ENCODE results near the gene HABP2.

The HABP2 gene

DNA sequence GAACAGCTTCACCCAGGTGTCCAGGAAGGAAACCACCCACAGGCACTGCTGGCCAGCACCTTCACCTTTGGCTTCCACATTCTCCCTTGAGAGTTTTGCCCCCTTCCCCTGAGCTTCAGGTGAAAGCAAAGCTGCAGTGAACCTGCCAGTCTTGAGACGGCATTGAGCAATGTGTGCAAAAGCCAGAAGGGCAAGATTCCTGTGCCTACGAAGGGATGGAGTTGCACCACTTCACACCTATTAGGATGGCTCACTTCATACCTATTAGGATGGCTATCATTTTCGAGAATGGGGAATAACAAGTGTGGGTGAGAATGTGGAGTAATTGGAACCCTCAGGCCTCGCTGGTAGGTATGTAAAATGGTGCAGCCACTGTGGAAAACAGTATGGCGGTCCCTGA, 7.2 kb downstream of the HABP2 start:
- no peak for DNase-seq

DNA sequence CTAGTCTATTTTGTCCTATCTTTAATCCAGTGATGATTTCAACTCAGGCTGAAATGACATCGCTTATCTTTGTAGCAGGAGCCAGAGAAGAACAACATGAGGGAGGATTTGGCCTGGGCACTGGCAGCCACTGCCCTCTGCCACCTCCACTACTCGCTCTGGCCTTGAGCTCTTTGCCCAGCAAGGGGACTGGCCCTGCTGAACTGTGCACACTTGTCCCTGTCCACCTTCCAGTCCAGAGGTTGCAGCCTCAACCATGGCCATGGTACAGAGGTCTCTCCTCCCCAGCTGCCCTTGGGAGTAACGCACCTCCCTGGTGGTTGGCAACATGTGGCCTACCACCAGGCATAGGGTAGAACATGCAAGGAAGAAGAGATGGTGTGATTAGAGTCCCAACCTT, 8.4 kb downstream of the HABP2 start:
- no peak for DNase-seq

DNA sequence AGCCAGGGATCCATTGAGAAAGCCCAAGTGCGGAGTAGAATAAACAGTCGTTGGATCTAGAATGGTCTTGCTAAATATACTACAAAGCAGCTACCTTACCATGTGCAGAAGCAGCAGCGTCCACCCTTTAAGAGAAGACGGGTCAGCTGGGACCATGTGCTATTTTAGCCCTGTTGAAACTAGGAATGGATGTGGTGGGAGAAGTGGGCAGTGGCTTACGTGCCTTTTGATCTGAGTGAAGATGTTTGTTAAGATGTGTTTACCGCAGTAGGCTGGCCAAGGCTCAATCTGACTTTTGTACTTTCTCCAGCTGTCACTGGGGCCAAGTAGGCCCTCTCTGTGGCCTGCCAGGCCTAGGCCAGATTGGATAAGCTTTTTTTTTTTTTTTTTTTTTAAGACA, 9.2 kb downstream of the HABP2 start:
- DNase-seq, result no peak

DNA sequence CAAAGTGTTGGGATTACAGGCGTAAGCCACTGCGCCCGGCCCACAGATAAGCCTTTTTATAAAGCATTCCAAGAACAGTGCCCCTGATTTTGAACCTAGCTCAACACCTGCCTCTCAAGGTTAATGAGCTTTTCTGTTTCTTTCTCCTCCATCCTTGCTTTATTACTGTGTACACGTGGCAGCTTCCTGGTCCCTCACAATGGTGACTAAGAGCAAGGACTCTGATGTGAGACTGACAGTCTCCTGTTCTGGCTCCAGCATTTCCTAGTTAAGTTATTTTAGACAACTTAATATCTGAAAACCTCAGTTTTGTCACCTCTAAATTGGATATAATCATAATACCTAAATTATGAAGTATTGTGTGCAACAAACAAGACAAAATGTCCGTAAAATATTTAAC, 9.9 kb downstream of the HABP2 start:
- DNase-seq, result no peak

DNA sequence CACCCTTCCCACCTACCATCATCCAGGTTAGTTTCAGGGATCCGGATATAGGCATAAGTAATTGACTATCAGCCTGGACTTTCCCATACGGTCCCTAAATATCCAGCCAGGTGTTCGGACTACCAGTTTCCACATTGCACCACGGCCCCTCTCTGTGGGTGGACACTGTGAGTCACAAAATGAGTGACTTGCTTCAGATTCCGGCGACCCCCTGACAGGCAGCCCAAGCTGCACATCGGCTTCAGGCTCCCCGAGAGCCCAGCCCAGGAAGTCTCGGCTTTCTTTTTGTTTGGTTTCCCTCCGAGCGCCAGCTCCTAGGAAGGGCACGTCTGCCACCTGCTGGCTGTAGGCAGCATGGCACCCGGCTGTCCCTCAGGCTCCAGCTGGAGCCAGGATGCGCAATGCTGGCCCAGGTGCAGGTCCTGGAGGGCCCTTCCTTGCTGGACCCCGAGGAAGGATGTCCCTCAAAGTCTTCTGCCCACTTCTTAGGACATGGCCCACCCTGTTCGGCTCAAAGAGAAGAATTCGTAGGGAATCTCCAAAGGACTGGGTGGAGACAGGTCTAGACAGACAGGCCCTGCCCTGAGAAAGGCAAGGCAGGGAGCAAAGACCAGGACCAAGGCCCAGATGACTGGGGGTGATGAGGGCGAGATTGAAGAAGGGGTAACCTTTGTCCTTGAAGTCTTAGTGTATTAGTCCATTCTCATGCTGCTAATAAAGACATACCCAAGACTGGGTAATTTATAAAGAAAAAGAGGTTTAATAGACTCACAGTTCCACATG, 10.6 kb downstream of the HABP2 start:
- DNase-seq, result peak; percentile 66

DNA sequence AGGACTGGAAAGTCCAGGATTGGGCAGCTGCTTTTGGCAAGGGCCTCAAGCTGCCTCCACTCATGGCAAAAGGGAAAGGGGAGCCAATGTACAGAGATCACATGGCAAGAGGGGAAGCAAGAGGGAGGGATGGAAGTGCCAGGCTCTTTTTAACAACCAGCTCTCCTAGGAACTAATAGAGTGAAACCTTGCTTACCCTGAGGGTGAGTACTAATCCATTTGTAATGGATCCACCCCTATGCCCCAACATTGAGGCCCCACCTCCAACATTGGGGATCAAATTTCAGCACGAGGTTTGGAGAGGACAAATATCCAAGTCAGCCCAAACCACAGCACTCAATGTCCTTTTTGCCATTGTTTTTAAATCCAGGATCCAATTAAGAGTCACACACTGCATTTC, 12.5 kb downstream of the HABP2 start:
- no peak for DNase-seq

DNA sequence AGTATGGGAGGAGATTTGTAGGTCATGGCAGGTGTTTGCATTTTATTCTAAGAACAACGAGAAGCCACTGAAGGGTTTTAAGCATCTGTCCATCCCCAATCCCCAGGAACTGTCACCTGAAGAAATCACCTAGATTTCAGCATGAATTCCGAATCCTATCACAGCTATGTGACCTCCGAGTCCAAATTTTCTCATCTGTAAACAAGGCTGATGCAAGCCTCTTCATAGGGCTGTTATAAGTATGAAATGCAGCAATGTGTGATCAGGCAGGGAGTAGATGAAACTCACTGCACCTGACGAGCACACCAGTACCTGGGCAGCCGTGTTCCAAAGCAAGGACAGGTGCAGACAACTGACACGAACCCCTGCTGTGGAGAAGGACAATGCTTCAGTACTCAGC, 14.0 kb downstream of the HABP2 start:
- no peak for DNase-seq

DNA sequence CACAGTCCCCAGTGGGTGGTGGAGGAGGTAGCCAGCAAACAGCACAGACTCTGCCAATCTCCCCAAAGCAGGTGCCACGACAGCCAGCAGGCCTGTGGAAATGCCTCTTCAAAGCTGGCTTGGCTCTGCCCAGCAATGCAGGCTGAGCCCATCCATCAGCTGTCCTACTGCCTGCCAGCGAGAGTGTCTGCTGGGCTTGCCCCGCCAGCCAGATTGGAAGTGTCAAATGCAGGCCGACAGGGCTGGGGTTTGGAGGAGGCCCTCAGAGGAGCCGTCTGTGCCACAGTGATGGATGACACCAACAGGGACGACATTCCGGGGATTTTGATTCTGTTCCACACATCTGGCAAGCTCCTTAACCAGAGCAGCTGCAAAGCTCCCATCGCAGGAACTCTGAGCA, 16.7 kb downstream of the HABP2 start:
- no peak for DNase-seq

DNA sequence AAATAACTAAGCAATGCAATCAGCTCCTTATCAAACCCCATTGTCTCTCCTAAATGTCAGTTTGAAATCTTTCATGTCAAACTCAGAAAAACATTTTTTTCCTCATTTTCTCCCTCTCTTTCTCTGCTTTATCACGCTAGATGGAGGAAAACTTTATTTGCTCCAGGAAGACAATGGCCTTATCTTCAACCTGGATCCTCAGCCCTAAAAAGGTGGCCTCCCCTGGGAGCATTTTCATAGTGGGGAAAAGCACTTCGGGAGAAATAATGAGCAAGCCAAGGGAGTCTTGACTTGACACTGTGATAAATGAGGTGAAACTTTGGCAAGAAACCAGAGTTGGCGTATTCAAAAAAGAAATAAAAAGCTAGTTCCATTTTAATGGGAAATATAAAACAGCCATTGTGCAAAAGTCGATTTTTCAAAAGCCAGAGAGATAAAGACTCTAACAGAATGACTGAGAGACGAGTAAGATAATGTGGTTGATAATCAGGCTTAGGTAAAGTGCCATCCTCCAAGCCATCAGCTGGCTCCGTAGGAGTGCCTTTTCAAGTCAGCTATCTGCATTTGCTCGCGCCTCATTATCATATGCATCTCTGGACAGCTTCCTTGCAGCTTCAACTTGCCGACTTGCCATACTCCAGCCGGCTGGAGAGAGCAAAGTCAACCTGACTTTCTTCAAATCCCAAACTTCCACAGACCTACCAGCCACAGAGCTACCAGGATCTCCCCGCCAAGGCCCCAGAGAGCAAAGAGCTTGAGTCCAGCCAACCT, 19.9 kb downstream of the HABP2 start:
- no peak for DNase-seq

DNA sequence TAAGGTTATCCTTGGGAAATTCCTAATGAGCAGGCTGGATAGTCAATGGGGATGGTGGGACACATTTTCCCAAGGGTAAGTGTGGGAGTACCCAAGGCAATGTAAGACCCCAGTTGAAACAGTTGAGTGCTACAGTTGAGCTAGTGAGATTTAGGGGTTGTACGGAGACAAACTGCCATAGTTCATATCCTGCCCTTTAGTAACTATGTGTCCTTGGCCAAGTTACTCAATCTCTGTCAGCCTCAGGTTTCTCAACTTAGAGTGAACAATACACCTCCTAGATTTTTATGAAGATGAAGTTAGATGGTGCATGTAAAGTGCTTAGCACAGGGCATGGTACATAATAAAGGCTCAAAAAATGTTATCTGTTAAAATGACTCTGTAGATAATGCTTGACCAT, 20.5 kb downstream of the HABP2 start:
- DNase-seq, result no peak

DNA sequence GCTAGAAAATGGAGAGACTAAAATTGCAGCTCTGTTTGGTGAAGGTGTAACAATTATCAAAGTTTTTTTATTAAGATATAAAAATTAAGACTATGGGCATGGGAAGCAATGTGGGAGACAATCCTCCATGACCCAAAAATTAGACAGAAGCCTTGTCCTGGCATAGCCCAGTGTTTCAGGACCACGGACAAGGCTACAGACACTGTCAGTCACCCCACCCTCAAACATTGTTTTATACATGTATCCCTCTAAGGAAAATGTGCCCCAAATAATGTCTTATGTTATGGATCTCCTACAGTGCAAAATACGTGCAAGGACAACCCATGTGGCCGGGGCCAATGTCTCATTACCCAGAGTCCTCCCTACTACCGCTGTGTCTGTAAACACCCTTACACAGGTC, 24.0 kb downstream of the HABP2 start:
- peak; percentile 32 for DNase-seq

DNA sequence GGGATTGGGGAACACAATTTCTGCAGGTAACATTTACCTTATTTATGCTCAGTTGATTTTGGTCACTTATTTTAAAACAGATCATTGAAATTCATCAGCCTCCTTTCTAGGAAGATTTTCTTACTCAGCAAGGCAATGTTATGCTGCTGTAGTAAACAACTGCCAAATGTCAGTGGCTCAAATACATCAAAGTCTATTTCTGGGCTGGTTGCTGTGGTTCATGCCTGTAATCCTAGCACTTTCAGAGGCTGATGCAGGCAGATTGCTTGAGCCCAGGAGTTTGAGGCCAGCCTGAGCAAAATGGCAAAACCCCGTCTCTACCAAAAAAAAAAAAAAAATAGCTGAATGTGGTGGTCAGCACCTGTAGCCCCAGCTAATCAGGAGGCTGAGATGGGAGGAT, 25.9 kb downstream of the HABP2 start:
- no peak for DNase-seq

DNA sequence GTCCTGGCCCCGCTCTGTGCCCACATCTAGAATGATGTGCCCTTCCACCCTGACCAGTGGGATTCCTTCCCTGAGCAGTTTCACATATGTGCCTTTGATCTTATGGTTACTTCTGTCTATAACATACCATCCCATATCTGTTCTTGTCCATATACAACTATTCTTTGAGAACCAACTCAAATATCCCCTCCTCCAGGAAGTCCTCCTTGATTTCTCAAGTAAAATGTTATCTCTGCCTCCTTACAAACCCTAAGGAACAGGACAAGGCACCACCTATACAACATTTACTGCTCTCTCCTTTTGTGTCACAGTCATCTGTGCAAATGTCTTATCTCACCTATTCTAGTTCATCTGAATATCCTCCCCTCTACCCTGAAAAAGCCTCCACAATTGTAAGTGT, 28.2 kb downstream of the HABP2 start:
- no peak for DNase-seq

DNA sequence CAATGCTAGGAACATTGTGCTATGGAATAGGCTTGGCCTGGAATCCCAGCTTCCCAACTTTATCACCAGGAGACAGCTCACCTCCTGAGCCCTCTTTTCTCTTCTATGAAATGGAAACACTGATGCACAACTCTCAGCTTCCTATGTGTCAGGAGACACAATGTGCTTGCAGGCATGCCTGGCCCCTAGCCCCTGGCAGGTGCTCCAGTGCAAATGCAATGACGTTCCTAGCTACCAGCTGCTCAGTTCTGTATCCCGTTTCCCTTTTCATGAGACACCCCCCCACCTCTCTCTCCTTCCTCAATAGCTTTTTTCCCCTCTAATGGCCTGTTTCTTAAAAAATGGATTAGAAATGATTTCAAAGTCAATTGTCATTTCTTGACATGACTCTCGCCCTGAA, 30.7 kb downstream of the HABP2 start:
- DNase-seq, result no peak

DNA sequence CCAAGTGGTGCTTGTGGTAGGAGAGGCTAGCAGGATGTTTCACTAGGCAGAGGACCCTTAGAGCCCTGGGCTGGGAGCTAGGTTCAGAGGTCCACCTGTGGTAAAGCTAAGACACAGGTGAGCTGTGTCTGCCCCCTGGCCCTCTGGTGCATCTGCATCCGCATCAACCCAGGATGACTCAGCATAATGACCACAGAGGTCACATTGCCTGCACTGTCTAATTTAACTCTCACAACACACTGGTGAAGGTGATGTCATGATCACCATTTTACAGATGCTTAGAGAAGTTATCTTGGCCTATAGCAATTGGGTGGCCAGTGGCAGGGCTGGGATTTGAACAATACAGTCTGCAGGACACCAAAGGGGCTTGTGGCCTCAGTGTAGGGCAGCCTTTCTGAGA, 33.1 kb downstream of the HABP2 start:
- no peak for DNase-seq

DNA sequence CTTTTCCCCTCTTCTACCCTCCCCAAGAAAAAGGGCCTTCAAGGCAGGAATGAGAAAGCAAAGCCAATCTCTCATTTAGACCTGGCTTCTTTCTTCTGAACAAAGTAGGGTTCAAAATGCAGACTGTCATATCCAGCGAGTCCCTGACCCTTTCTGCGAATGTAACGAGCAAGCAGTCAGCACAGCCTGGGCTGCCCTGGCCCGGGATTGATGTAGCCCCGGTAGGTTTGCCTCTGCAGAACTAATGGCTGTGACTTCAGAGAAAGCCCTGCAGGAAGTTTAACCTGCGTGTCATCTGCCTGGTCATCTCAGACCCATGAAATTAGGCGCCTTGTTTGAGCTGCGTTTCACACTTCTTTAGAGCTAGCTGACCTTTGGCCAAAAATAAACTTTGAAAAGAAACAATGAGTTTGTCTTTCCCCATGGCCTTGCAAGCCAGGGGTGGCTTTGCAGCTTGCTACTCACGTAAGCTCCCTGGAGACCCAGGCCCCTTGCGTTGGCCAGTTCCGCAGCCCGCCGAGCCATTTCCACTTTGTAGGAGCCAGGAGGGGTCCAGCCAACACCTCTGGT, 36.4 kb downstream of the HABP2 start:
- DNase-seq, result no peak

DNA sequence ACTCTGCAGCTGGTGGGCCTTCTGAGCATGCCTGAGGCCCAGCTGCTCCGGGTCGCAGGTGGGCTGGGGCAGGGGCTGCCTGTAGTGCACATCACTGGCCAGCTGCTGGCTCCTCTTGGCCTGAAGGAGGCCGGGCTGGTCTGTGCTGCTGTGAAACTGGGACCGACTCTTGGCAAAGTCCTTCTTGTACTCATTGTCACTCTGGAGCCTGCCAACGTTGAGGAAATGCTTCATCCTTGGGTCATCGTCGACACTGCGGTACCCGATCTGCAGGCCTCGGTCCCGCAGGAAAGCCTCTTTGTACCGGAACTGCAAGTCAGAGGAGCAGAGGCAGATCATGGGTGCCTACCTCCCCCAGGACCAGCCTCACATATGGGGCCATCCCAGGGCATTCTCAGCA, 37.7 kb downstream of the HABP2 start:
- no peak for DNase-seq

DNA sequence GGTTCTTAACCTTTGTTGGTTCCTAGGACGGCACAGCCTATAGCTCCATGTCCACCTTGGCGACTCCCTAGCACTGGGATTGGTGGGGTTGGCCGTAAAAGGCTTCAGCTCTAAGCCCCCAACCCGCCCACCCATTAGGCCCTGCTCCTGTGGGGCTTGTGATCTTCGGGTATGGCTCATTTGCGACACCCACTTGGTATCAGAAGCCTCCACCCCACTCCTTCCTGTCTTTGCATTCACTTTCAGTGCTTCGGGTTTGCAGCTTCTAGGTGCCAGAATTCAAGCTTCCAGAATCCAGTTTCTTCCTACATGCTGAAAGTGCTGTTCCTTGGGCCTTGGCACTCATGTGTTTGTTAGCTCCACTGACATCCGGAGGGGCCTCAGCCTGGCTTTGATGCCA, 39.5 kb downstream of the HABP2 start:
- DNase-seq, result no peak

DNA sequence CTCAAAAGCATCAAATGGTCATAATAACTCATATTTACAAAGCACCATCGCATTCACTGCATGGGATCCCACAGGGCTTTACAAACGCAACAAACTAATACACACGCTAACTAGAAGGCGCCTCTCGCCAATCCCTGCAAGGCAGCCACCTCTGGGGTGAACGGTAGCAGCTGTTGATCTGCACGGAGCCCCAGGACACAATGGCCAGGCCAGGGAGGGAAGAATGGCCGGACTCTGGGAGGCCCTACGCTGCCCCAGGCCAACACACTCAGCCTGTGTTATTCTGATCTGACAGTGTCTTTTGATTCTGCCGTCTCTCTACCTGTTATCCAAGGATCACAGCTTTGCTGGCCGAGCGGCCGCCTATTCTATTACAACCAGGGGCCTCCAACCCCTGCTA, 41.8 kb downstream of the HABP2 start:
- DNase-seq, result no peak

DNA sequence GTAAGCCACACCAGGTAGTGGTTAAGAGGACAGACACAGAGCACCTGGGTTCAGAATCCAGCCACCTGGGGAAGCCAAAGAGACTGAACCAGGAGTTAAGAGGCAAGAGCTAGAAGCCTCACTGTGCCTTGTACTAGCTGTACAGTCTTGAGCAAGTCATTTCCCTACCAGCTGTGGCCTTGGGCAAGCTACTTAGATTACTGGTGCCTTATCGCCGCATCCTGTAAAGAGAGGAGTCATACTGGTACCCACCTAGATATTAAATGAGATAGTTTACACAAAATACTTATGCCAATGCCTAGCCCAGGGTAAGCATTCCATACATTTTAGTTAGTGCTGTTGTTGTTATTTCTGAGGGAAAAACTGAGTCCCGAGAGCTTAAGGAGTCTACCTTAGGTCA, 47.7 kb downstream of the HABP2 start:
- DNase-seq, result no peak

DNA sequence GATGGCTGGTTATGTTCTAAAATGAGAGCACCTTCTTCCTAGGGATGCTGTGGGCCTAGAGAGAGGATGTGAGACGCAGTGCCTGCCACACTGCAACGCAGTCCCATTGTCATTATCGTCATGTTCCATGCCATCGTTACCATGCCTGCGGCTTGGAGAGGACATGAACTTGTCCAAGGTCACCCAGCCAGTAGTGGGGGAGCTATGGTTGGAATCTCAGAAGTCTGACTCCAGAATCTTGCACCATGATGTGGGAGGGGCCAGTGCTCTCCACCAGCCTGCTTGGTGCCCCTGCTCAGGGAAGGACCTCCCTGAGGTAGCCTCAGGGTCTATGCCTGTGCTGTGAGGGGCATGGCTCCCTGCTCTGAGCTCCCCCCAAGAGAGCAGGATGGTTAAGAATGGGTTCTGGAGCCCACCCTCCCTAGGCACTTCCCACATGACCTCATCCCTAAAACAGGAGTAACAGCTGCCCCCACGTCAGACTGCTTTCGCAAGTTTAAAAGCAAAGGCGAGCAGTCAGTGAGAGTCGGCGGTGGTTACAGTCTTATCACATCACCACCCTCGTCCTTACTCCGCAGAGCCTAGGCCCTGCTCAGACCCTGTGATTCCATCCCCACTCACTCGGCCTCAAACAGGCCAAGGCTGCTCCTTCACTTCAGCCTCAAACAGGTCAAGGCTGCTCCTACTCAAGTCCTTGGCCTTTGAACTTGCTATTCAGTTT, 50.4 kb downstream of the HABP2 start:
- no peak for DNase-seq

DNA sequence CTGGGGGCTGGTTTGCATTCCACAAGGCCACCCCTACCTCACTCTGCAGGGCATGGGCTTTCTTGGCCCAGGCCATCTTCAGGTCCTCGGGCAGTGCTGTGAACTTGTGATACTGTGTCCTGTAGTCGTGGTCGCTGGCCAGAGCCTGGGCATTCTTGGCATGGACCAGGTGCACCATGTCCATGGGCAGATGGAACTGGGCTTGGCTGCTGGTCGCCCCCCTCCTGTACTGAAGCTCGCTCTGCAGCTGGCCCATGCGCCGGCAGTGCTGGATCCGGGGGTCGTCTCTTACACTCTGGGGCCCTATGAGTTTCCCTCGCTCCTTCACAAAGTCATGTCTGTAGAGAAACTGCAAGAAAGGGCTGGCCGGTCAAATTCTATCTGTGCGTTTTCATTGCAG, 51.7 kb downstream of the HABP2 start:
- DNase-seq, result no peak

DNA sequence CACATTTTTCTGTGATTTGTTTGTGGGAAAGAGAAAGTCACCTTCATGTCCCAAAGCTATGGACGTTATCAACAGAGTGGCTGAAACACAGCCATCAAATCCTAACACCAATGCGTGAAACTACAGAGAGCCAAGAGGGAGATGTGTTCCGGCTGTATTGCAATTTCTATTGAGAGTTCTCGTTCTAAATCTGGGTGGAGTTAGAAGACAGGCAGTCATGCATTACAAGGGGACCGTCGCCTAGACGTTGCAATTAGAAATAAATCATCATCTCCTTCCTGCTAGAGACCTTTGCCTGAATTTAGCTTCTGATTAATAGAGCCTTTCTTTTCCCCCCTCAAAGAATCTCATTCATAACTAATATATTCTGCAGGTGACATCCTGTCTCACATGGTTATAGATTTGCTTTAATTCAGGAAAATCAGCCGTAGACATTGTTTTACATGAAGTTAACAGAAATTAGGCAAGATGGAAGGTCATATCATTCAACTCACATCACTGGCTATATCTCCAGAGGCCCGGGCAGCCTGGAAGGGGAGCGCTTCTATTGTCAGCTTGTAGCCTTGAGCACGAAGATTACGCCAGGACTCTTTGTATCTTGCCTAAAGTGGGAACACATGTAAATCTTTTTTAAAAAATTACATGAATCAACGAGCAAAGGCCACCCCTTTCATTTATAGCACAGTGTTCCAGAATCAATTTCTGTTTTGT, 52.6 kb downstream of the HABP2 start:
- DNase-seq, result no peak

All from fibroblast of skin of abdomen (primary cell).